Vagina (tissue), 2 donors: ENCODE measurements around the gene CRYBA4.

Experiments
- POLR2A ChIP-seq, 2 donors: fragments of 450-650 bp; IDR thresholded peaks; one replicate each; pipeline ENCODE4 v1.6.1; 2017; ENCODE audit warnings: antibody characterized with exemption in 2 of 2, mild to moderate bottlenecking in 2 of 2, moderate library complexity in 2 of 2
- TF ChIP-seq, protein P1 (sequence below), 3 experiments: fragments of 450-650 bp in 2 of 3; fragments of 200-600 bp in 1 of 3; sonication (generic) in 1 of 3; IDR thresholded peaks; one replicate each; pipeline ENCODE4 v1.5.1; 2017 to 2019; ENCODE audit warnings: antibody characterized with exemption in 3 of 3, mild to moderate bottlenecking in 2 of 3, moderate library complexity in 2 of 3

DNA sequence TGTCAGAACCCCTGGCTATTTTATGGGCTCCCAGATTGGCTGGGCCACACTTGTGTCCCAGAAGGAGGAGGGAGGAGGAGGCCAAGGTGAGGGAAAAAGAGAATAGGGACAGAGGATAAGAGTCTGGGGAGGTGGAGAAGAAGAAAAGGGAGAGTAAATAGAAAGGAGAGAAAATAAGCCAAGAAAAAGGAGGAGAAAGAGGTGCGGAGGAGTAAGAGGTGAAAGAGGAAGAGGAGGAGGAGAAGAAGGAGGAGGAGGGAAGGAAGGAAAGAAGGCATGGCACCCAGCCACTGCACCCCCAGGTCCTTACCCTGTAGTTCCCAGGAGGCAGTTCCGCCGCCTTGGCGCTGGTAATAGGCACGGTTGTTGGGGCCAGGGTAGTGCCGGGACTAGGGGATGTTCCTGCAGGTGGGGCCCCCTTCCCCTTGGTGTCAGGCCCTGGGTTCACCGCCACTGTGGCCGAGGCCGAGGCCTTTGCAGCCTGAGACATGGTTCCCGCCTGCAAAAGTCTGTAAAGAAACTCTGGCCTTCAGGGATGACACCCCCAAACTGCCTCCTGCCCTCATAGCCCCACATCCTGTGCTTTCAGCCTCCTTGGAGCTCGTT is 5.8 kb upstream of the CRYBA4 start:
- TF ChIP-seq, protein P1, sequence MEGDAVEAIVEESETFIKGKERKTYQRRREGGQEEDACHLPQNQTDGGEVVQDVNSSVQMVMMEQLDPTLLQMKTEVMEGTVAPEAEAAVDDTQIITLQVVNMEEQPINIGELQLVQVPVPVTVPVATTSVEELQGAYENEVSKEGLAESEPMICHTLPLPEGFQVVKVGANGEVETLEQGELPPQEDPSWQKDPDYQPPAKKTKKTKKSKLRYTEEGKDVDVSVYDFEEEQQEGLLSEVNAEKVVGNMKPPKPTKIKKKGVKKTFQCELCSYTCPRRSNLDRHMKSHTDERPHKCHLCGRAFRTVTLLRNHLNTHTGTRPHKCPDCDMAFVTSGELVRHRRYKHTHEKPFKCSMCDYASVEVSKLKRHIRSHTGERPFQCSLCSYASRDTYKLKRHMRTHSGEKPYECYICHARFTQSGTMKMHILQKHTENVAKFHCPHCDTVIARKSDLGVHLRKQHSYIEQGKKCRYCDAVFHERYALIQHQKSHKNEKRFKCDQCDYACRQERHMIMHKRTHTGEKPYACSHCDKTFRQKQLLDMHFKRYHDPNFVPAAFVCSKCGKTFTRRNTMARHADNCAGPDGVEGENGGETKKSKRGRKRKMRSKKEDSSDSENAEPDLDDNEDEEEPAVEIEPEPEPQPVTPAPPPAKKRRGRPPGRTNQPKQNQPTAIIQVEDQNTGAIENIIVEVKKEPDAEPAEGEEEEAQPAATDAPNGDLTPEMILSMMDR (IDR thresholded peaks at IDR 0.05): no peak
- no peak for TF ChIP-seq POLR2A (IDR thresholded peaks at IDR 0.05)
